H1 (cell line): Measurements from ENCODE around the gene GMPR2. TPM values are rescaled to one million over a fixed set of nuclear protein-coding genes. Genes with fewer than 3 reads are reported as not detected.

Experiments used
- ASH2L ChIP-seq: fragments of 200-600, 300-600 bp; sonication (generic); IDR thresholded peaks from one replicate; pipeline ENCODE4 v1.7.1; 2017; ENCODE audit warnings: low read length
- CBX8 ChIP-seq: fragments of 300-800, 300-1000 bp; sonication (generic); IDR thresholded peaks from 2 replicates; pipeline ENCODE4 v1.7.1; 2016; ENCODE audit warnings: low read depth, low read length, borderline replicate concordance
- CHD2 ChIP-seq: IDR thresholded peaks from 2 replicates; pipeline ENCODE4 v1.6.1; 2012; ENCODE audit warnings: low read length, improper control_type of control experiment
- CTBP2 ChIP-seq: IDR thresholded peaks from 2 replicates; pipeline ENCODE4 v1.7.0; 2011; ENCODE audit warnings: borderline replicate concordance, mild to moderate bottlenecking, moderate library complexity, mixed read lengths, low read length; ENCODE audit not compliant: insufficient read depth, insufficient read length
- HDAC2 ChIP-seq, 2 experiments: fragments of 300-600 bp in 1 of 2; sonication (generic) in 1 of 2; IDR thresholded peaks; 2 replicates each; pipeline ENCODE4 v1.6.1; 2011 to 2012; ENCODE audit warnings: low read depth in 2 of 2, low read length in 2 of 2, mild to moderate bottlenecking in 2 of 2, moderate library complexity in 2 of 2, borderline replicate concordance in 1 of 2, inconsistent platforms in 1 of 2
- HDAC6 ChIP-seq: IDR thresholded peaks from one replicate; pipeline ENCODE4 v1.7.1; 2012; ENCODE audit warnings: low read depth, mild to moderate bottlenecking, inconsistent platforms, low read length, moderate library complexity
- TBP ChIP-seq: IDR thresholded peaks from 2 replicates; pipeline ENCODE4 v1.6.1; 2011; ENCODE audit warnings: low read depth, low read length, improper control_type of control experiment
- TCF12 ChIP-seq: IDR thresholded peaks from 2 replicates; pipeline ENCODE4 v1.6.1; 2011; ENCODE audit warnings: low read depth, mild to moderate bottlenecking, low read length
- polyA plus RNA-seq, 7 experiments: library from polyadenylated mRNA; depleted of rRNA in 3 of 7; stranded (reverse) in 5 of 7; unstranded in 2 of 7; fragments of >200 nt in 5 of 7; fragments of 200-250 nt in 2 of 7; gene quantifications; 1 replicate in 5 of 7; 2 replicates in 1 of 7; 4 replicates in 1 of 7; pipeline versions ENCODE4 v1.2.1 to v1.2.3, GENCODE V29; 2011 to 2013; ENCODE audit warnings: missing spikeins in 2 of 7, mixed read lengths in 2 of 7
- total RNA-seq: library from RNA; stranded (reverse); fragmentation: NEBNext Ultra II Directional; extraction: Animal tissue kit (Norgen Biotek cat#: 25700); gene quantifications from 2 replicates; pipeline ENCODE4 v1.2.1, GENCODE V29; 2021
- TF ChIP-seq, protein P1 (sequence below): fragments of 300-600 bp; sonication (generic); IDR thresholded peaks from 2 replicates; pipeline ENCODE4 v1.7.1; 2012; ENCODE audit warnings: low read length, moderate library complexity, mild to moderate bottlenecking, inconsistent platforms; ENCODE audit not compliant: insufficient replicate concordance

The GMPR2 gene
- total and polyA plus RNA-seq, 2 of the 8 experiments (the other 6 are each of a cell fraction or from before 2014, with no cell fraction given): 61.6 to 85.3 TPM

DNA sequence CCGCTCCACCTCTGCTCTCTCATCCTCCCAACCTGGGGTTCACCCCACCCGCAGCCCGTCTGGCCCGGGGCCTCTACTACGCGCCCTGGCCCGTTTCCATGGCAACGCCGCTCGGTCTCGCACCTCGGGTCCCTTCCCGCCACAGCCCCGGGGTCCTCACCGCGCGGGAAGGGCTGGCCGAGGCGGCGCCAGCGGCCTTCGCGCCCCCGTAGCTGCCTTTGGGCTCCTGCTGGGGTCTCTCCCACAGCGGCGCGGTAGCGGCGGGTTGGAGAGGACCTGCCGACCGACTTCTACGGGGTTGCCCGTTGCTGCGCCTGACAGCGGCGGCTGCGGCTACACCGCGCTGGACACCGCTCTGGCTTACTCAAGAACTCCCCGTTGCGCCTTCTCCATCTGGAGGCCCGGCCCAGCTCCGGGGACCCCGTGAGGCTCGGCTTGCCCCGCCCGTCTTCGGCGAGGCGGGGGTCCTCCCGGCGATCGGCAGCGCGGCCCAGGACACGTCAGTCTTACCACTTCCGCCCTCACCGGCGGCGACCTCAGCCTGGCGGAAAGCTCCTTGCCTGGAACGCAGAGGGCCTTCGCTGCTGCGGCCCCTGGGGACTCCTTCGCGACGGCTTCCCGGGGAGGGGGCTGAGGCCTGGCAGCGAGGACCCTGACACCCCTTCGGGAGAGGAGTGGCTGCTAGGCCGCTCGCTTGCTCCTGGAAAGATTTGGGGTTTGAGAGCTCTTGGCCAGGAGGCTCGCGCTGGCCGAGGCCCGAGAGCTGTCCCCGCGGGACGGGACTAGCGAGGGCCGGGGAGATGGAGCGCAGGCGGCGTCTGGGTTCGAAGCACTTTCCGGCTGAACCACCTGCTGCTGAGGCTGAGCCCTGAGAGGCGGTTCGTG is 37.3 kb upstream of the GMPR2 start, which contains the start of gene TM9SF1 (continued):
- TF ChIP-seq CBX8: no peak
- peak; percentile 63; the same call in 1 of the 2 replicates for TF ChIP-seq TBP
- no peak for TF ChIP-seq CHD2
- TF ChIP-seq HDAC2 (IDR thresholded peaks at IDR 0.05; ENCODE audit: borderline replicate concordance in 1 of 2, low read depth in 2 of 2, low read length in 2 of 2): no peak; a peak in 1 of 4 replicates
- TF ChIP-seq ASH2L: peak; percentile 94
- no peak for TF ChIP-seq CTBP2
- TF ChIP-seq HDAC6: no peak
- no peak for TF ChIP-seq TCF12
- TF ChIP-seq, protein P1, sequence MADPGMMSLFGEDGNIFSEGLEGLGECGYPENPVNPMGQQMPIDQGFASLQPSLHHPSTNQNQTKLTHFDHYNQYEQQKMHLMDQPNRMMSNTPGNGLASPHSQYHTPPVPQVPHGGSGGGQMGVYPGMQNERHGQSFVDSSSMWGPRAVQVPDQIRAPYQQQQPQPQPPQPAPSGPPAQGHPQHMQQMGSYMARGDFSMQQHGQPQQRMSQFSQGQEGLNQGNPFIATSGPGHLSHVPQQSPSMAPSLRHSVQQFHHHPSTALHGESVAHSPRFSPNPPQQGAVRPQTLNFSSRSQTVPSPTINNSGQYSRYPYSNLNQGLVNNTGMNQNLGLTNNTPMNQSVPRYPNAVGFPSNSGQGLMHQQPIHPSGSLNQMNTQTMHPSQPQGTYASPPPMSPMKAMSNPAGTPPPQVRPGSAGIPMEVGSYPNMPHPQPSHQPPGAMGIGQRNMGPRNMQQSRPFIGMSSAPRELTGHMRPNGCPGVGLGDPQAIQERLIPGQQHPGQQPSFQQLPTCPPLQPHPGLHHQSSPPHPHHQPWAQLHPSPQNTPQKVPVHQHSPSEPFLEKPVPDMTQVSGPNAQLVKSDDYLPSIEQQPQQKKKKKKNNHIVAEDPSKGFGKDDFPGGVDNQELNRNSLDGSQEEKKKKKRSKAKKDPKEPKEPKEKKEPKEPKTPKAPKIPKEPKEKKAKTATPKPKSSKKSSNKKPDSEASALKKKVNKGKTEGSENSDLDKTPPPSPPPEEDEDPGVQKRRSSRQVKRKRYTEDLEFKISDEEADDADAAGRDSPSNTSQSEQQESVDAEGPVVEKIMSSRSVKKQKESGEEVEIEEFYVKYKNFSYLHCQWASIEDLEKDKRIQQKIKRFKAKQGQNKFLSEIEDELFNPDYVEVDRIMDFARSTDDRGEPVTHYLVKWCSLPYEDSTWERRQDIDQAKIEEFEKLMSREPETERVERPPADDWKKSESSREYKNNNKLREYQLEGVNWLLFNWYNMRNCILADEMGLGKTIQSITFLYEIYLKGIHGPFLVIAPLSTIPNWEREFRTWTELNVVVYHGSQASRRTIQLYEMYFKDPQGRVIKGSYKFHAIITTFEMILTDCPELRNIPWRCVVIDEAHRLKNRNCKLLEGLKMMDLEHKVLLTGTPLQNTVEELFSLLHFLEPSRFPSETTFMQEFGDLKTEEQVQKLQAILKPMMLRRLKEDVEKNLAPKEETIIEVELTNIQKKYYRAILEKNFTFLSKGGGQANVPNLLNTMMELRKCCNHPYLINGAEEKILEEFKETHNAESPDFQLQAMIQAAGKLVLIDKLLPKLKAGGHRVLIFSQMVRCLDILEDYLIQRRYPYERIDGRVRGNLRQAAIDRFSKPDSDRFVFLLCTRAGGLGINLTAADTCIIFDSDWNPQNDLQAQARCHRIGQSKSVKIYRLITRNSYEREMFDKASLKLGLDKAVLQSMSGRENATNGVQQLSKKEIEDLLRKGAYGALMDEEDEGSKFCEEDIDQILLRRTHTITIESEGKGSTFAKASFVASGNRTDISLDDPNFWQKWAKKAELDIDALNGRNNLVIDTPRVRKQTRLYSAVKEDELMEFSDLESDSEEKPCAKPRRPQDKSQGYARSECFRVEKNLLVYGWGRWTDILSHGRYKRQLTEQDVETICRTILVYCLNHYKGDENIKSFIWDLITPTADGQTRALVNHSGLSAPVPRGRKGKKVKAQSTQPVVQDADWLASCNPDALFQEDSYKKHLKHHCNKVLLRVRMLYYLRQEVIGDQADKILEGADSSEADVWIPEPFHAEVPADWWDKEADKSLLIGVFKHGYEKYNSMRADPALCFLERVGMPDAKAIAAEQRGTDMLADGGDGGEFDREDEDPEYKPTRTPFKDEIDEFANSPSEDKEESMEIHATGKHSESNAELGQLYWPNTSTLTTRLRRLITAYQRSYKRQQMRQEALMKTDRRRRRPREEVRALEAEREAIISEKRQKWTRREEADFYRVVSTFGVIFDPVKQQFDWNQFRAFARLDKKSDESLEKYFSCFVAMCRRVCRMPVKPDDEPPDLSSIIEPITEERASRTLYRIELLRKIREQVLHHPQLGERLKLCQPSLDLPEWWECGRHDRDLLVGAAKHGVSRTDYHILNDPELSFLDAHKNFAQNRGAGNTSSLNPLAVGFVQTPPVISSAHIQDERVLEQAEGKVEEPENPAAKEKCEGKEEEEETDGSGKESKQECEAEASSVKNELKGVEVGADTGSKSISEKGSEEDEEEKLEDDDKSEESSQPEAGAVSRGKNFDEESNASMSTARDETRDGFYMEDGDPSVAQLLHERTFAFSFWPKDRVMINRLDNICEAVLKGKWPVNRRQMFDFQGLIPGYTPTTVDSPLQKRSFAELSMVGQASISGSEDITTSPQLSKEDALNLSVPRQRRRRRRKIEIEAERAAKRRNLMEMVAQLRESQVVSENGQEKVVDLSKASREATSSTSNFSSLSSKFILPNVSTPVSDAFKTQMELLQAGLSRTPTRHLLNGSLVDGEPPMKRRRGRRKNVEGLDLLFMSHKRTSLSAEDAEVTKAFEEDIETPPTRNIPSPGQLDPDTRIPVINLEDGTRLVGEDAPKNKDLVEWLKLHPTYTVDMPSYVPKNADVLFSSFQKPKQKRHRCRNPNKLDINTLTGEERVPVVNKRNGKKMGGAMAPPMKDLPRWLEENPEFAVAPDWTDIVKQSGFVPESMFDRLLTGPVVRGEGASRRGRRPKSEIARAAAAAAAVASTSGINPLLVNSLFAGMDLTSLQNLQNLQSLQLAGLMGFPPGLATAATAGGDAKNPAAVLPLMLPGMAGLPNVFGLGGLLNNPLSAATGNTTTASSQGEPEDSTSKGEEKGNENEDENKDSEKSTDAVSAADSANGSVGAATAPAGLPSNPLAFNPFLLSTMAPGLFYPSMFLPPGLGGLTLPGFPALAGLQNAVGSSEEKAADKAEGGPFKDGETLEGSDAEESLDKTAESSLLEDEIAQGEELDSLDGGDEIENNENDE: no peak
